MM.1S (cell line): Measurements from ENCODE around the gene ARMC2.

Experiments used
- DNase-seq: peaks from one replicate; pipeline ENCODE4 v3.0.0-alpha.2; 2015
- H2AFZ ChIP-seq: fragments of 300-600 bp; sonication (generic); 2 replicates; pipeline ENCODE4 v1.6.0; 2016; ENCODE audit warnings: antibody characterized with exemption, low read length
- H3F3A ChIP-seq: fragments of 300-600 bp; sonication (generic); 2 replicates; pipeline ENCODE4 v1.6.1; 2016; ENCODE audit warnings: mild to moderate bottlenecking, antibody characterized with exemption, low read length, moderate library complexity, mixed read lengths; ENCODE audit not compliant: insufficient read depth
- H3K27ac ChIP-seq: fragments of 300-600 bp; sonication (generic); 2 replicates; pipeline ENCODE4 v1.5.1; 2016; ENCODE audit warnings: mild to moderate bottlenecking, low read length
- H3K27me3 ChIP-seq: fragments of 300-600 bp; sonication (generic); replicated peaks from 2 replicates; pipeline ENCODE4 v1.6.0; 2016; ENCODE audit warnings: low read length; ENCODE audit not compliant: insufficient read depth
- H3K36me3 ChIP-seq: fragments of 300-600 bp; sonication (generic); replicated peaks from 2 replicates; pipeline ENCODE4 v1.6.1; 2016; ENCODE audit warnings: mild to moderate bottlenecking, low read length, mixed read lengths; ENCODE audit not compliant: insufficient read depth
- H3K4me1 ChIP-seq: fragments of 300-600 bp; sonication (generic); 2 replicates; pipeline ENCODE4 v1.6.1; 2016; ENCODE audit warnings: low read length, mixed read lengths
- H3K4me2 ChIP-seq: fragments of 300-600 bp; sonication (generic); 2 replicates; pipeline ENCODE4 v1.6.0; 2016; ENCODE audit warnings: low read depth, low read length
- H3K4me3 ChIP-seq: fragments of 300-600 bp; sonication (generic); 2 replicates; pipeline ENCODE4 v1.5.1; 2016; ENCODE audit warnings: low read length, mixed read lengths
- H3K79me2 ChIP-seq: fragments of 300-600 bp; sonication (generic); 2 replicates; pipeline ENCODE4 v1.6.1; 2016; ENCODE audit warnings: mixed run types, low read length, mixed read lengths
- H3K9ac ChIP-seq: fragments of 300-600 bp; sonication (generic); 2 replicates; pipeline ENCODE4 v1.6.1; 2016; ENCODE audit warnings: low read length, mixed read lengths
- H3K9me2 ChIP-seq: fragments of 300-600 bp; sonication (generic); replicated peaks from 2 replicates; pipeline ENCODE4 v1.6.1; 2016; ENCODE audit warnings: mild to moderate bottlenecking, low read length, mixed read lengths; ENCODE audit not compliant: insufficient read depth
- H3K9me3 ChIP-seq: fragments of 300-600 bp; sonication (generic); replicated peaks from 2 replicates; pipeline ENCODE4 v1.6.1; 2016; ENCODE audit warnings: mild to moderate bottlenecking, low read length, mixed read lengths; ENCODE audit not compliant: insufficient read depth
- H4K20me1 ChIP-seq: fragments of 300-600 bp; sonication (generic); 2 replicates; pipeline ENCODE4 v1.6.1; 2016; ENCODE audit warnings: mild to moderate bottlenecking, low read length, moderate library complexity, mixed read lengths; ENCODE audit not compliant: insufficient read depth
- EZH2 ChIP-seq: fragments of 300-600 bp; sonication (generic); optimal IDR thresholded peaks from 2 replicates; pipeline ENCODE3; 2017; ENCODE audit warnings: low read depth, mild to moderate bottlenecking, antibody characterized with exemption, low read length, mixed read lengths
- EZH2phosphoT487 ChIP-seq: fragments of 300-600 bp; sonication (generic); IDR thresholded peaks from 2 replicates; pipeline ENCODE4 v1.6.1; 2018; ENCODE audit warnings: antibody characterized with exemption, low read length
- TF ChIP-seq, protein P1 (sequence below): fragments of 300-600 bp; sonication (generic); IDR thresholded peaks from 2 replicates; pipeline ENCODE4 v1.5.1; 2016; ENCODE audit warnings: antibody characterized with exemption, low read length, mixed read lengths

Gene ARMC2

DNA sequence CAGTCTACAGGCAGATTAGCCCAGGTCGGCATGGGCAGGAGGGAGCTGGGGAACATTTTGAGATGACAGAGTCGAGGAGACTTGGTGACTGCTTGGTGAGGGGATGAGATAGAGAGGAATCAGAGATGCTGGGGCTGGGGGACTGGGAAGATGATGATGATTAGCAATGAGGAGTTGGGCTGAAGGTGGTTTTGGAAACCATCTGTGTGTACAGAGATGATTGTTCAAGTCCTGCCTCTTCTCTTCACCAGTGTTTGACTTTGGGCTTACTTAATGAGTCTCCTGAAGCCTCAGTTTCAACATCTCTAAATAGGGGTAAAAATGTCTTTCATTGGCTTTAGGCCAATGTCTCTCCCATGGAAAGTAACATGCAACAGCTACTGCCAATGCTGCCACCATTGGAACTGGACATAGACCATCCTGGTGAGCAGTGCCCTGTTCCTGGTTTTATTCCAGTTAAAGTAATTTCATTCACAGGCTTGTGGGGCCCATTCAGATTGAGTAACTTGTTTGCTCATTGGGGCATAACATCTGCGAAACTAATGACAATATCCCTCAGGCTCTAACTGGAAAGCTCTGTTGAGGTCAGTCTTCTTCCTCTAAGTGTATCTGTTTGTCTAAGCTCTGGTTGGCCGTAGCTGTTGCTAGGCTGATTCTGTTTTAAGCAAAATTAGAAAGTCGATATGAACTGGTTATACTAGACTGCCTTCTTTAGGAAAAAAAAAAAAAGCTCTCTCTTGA is 99.1 kb downstream of the ARMC2 start:
- no peaks in the 10 kb centered on the region for H3F3A ChIP-seq
- no peaks in the 10 kb centered on the region for H3K9me2 ChIP-seq
- H3K4me2 ChIP-seq, result no peak overlapping the region
- H3K9ac ChIP-seq, result no peak overlapping the region
- H3K27ac ChIP-seq, result no peak overlapping the region
- H3K79me2 ChIP-seq, result no peaks in the 10 kb centered on the region
- no peak for DNase-seq
- H2AFZ ChIP-seq, result no peak overlapping the region
- H3K9me3 ChIP-seq, result no peaks in the 10 kb centered on the region
- TF ChIP-seq, protein P1, sequence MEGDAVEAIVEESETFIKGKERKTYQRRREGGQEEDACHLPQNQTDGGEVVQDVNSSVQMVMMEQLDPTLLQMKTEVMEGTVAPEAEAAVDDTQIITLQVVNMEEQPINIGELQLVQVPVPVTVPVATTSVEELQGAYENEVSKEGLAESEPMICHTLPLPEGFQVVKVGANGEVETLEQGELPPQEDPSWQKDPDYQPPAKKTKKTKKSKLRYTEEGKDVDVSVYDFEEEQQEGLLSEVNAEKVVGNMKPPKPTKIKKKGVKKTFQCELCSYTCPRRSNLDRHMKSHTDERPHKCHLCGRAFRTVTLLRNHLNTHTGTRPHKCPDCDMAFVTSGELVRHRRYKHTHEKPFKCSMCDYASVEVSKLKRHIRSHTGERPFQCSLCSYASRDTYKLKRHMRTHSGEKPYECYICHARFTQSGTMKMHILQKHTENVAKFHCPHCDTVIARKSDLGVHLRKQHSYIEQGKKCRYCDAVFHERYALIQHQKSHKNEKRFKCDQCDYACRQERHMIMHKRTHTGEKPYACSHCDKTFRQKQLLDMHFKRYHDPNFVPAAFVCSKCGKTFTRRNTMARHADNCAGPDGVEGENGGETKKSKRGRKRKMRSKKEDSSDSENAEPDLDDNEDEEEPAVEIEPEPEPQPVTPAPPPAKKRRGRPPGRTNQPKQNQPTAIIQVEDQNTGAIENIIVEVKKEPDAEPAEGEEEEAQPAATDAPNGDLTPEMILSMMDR, result no peak
- TF ChIP-seq EZH2, result no peak
- TF ChIP-seq EZH2phosphoT487, result no peak
- H3K4me1 ChIP-seq, result peaks cover 3% of the 10 kb centered on the region; the same call in 1 of the 2 replicates
- H3K4me3 ChIP-seq, result no peak overlapping the region
- H4K20me1 ChIP-seq, result no peaks in the 10 kb centered on the region
- H3K36me3 ChIP-seq, result no peaks in the 10 kb centered on the region
- no peaks in the 10 kb centered on the region for H3K27me3 ChIP-seq

DNA sequence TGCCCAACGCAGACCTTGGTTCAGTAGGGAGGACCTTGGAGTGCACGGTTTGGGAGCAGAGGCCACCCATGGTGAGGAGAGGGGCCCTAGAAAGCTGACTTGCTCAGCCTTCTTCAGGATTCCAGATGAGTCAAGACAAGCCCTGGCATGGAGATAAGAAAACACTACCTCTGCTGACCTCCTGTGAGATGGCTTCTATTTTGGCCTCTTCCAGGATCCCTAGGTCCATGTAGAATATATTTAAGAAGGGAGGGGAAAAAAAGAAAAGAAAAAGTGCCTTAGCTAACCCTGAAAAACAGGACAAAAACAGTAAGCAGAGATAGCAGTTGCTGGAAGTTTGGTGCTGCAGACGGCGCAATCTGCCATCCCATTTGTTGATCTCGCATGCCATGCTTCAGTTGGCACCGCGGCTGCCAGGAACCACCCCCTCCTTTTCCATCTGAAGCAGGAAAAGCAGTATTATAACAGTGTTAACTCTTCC is 100.0 kb downstream of the ARMC2 start:
- H3K27ac ChIP-seq, result no peak overlapping the region
- no peak for DNase-seq
- no peak overlapping the region for H2AFZ ChIP-seq

DNA sequence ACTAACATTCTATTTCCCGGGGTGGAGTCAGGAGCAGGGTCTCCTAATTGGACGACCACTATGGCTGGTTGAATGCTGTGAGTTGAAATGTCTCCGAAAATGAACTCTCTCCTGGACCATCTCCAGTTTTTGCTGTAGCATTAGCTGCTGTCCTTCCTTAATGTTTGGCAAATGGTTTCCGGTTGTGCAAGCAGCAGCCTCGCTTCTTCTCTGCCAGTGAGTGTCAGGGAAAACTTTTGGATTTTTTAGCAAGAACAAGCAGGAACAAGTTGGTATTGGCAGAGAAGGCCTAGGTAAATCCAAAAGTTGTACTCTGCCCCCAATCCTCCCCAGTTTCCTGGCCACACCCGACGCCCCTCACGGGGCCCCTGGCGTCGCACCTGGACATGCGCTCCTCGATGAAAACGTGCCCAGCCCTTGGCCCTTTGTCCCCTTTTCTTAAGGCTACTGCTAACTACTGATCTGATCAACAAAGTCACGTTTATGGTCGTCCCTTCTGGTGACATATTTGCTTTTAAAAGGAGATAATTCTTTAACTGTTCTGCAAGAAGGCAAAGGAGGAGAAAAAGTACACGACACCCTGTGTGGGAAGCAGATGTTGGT is 103.2 kb downstream of the ARMC2 start:
- Histone ChIP-seq H3K4me3 (no peak overlapping the region), H3K9me3 (no peaks in the 10 kb centered on the region), H3K4me1 (peaks cover 19% of the 10 kb centered on the region), H3K79me2 (no peaks in the 10 kb centered on the region), H3K36me3 (no peaks in the 10 kb centered on the region), H3K27ac (no peak overlapping the region), H3K9ac (no peak overlapping the region), H3K4me2 (no peak overlapping the region), H2AFZ (no peak overlapping the region), H3F3A (peaks cover 14% of the 10 kb centered on the region), H4K20me1 (no peaks in the 10 kb centered on the region), H3K9me2 (no peaks in the 10 kb centered on the region), H3K27me3 (no peaks in the 10 kb centered on the region)
- no peak for DNase-seq
- TF ChIP-seq, protein P1, result no peak
- TF ChIP-seq EZH2 (no peak), EZH2phosphoT487 (no peak)

More for the DNA sequence above, 100.0 kb downstream of the ARMC2 start:
- Histone ChIP-seq H3K9me2 (no peaks in the 10 kb centered on the region), H3K4me3 (no peak overlapping the region), H3K36me3 (no peaks in the 10 kb centered on the region), H3K4me2 (no peak overlapping the region), H3K9me3 (no peaks in the 10 kb centered on the region), H3K9ac (no peak overlapping the region), H3K4me1 (peaks cover 3% of the 10 kb centered on the region; the same call in 1 of the 2 replicates), H4K20me1 (no peaks in the 10 kb centered on the region), H3K27me3 (no peaks in the 10 kb centered on the region), H3F3A (no peaks in the 10 kb centered on the region), H3K79me2 (no peaks in the 10 kb centered on the region)
- TF ChIP-seq EZH2phosphoT487 (no peak), EZH2 (no peak)
- TF ChIP-seq, protein P1, result no peak
